SK-N-SH treated with all-trans-retinoic acid at 6 μM for 48 hours (cell line): ENCODE measurements around the gene KCNK5.

ENCODE experiments used
- CREB5 ChIP-seq: fragments of 250-450 bp; sonication (Bioruptor Pico); IDR thresholded peaks from 2 replicates; pipeline ENCODE4 v1.5.1; 2020; ENCODE audit warnings: low read depth, mild to moderate bottlenecking, moderate library complexity
- ESRRG ChIP-seq: fragments of 250-450 bp; sonication (Bioruptor Pico); IDR thresholded peaks from 2 replicates; pipeline ENCODE4 v1.6.1; 2021; ENCODE audit warnings: mild to moderate bottlenecking
- GLIS3 ChIP-seq: fragments of 250-450 bp; sonication (Bioruptor Pico); IDR thresholded peaks from 2 replicates; pipeline ENCODE4 v1.5.0; 2020; ENCODE audit warnings: mild to moderate bottlenecking, moderate library complexity
- ISL1 ChIP-seq: fragments of 250-450 bp; sonication (Bioruptor Pico); IDR thresholded peaks from 2 replicates; pipeline ENCODE4 v2.1.2; 2022; ENCODE audit warnings: mild to moderate bottlenecking, moderate library complexity
- OSR1 ChIP-seq: fragments of 250-450 bp; sonication (Bioruptor Pico); IDR thresholded peaks from 2 replicates; pipeline ENCODE4 v1.8.0; 2022; ENCODE audit warnings: moderate library complexity, mild to moderate bottlenecking, inconsistent platforms
- PATZ1 ChIP-seq: fragments of 250-450 bp; sonication (Bioruptor Pico); IDR thresholded peaks from 2 replicates; pipeline ENCODE4 v1.8.0; 2020; ENCODE audit warnings: mild to moderate bottlenecking, moderate library complexity, borderline replicate concordance
- POU6F1 ChIP-seq: fragments of 250-450 bp; sonication (Bioruptor Pico); IDR thresholded peaks from 2 replicates; pipeline ENCODE4 v1.8.0; 2021; ENCODE audit warnings: low read depth, mild to moderate bottlenecking, moderate library complexity, borderline replicate concordance
- TCF4 ChIP-seq: fragments of 250-450 bp; sonication (Bioruptor Pico); IDR thresholded peaks from 2 replicates; pipeline ENCODE4 v1.8.0; 2021; ENCODE audit warnings: mild to moderate bottlenecking, moderate library complexity, borderline replicate concordance
- TOX ChIP-seq: fragments of 250-450 bp; sonication (Bioruptor Pico); IDR thresholded peaks from 2 replicates; pipeline ENCODE4 v1.8.0; 2021; ENCODE audit warnings: mild to moderate bottlenecking, moderate library complexity, borderline replicate concordance
- TSHZ2 ChIP-seq: fragments of 250-450 bp; sonication (Bioruptor Pico); IDR thresholded peaks from 2 replicates; pipeline ENCODE4 v1.5.0; 2020; ENCODE audit warnings: mild to moderate bottlenecking, moderate library complexity
- ZC3H10 ChIP-seq: fragments of 250-450 bp; sonication (Bioruptor Pico); IDR thresholded peaks from 2 replicates; pipeline ENCODE4 v1.5.1; 2021; ENCODE audit warnings: mild to moderate bottlenecking, moderate library complexity
- ZFP30 ChIP-seq: fragments of 450-650 bp; formaldehyde crosslinking; IDR thresholded peaks from 2 replicates; pipeline ENCODE4 v1.5.0; 2022; ENCODE audit warnings: mild to moderate bottlenecking, moderate library complexity
- ZNF565 ChIP-seq: fragments of 450-650 bp; formaldehyde crosslinking; conservative IDR thresholded peaks from 2 replicates; pipeline ENCODE4 v1.5.0; 2020; ENCODE audit warnings: low read depth, mild to moderate bottlenecking, moderate library complexity

GRCh38 chr6:39198528-39198927 lies 30.7 kb downstream of the KCNK5 start:
- TF ChIP-seq TCF4, result no peak
- TF ChIP-seq TOX (CRISPR knock-in tag), result no peak
- no peak for TF ChIP-seq PATZ1
- no peak for TF ChIP-seq ZFP30 (CRISPR knock-in tag)
- TF ChIP-seq OSR1, result no peak
- TF ChIP-seq GLIS3, result no peak
- no peak for TF ChIP-seq ZC3H10 (CRISPR knock-in tag)
- TF ChIP-seq TSHZ2, result no peak
- no peak for TF ChIP-seq POU6F1 (CRISPR knock-in tag)
- no peak for TF ChIP-seq ZNF565 (CRISPR knock-in tag)
- no peak for TF ChIP-seq ISL1 (CRISPR knock-in tag)
- TF ChIP-seq ESRRG, result no peak
- no peak for TF ChIP-seq CREB5 (CRISPR knock-in tag)
